ENCODE results near the gene POP7.
"Not testable (repeated sequence)": the region's sequence is repeated elsewhere in the genome, so short reads cannot be mapped to it uniquely, and the experiment has no call there.

POP7 gene

GRCh38 chr7:100705753-100706671 lies at the start of gene POP7:
Gene POP7 (plus strand): TSS chr7:100706121. CDS start chr7:100706831, 710 bp downstream.
- FAIRE-seq: peak; percentile 98
- peak; percentile 97 for DNase-seq (ENCODE audit: extremely low spot score, insufficient read length, low read depth)

- DNase-seq (ENCODE audit: extremely low spot score, insufficient read length, low read depth): not testable (repeated sequence)
Observed at GRCh38 chr7:100662194-100662776, 43.6 kb upstream of the POP7 start.

GRCh38 chr7:100665168-100665726 lies 40.7 kb upstream of the POP7 start:
- DNase-seq (ENCODE audit: extremely low spot score, insufficient read length, low read depth) (no peak), FAIRE-seq (no peak)

More at GRCh38 chr7:100662194-100662776, 43.6 kb upstream of the POP7 start:
- not testable (repeated sequence) for FAIRE-seq

- DNase-seq (ENCODE audit: extremely low spot score, insufficient read length, low read depth) (no peak), FAIRE-seq (no peak)
Observed at GRCh38 chr7:100667331-100668068, 38.4 kb upstream of the POP7 start.

- DNase-seq (ENCODE audit: extremely low spot score, insufficient read length, low read depth) (no peak), FAIRE-seq (no peak)
Observed at GRCh38 chr7:100668069-100668449, 37.9 kb upstream of the POP7 start.

- not testable (repeated sequence) for DNase-seq (ENCODE audit: extremely low spot score, insufficient read length, low read depth); FAIRE-seq
Observed at GRCh38 chr7:100669106-100669505, 36.8 kb upstream of the POP7 start.

GRCh38 chr7:100670074-100670473 lies 35.8 kb upstream of the POP7 start:
- no peak for FAIRE-seq
- no peak for DNase-seq (ENCODE audit: extremely low spot score, insufficient read length, low read depth)

- no peak for DNase-seq (ENCODE audit: extremely low spot score, insufficient read length, low read depth)
- no peak for FAIRE-seq
Observed at GRCh38 chr7:100671353-100672327, 34.3 kb upstream of the POP7 start.

- peak; percentile 98 for FAIRE-seq
- peak; percentile 93 for DNase-seq (ENCODE audit: extremely low spot score, insufficient read length, low read depth)
Observed at GRCh38 chr7:100673302-100673941, 32.5 kb upstream of the POP7 start, which contains the start of gene GNB2. Gene GNB2 (plus strand): TSS chr7:100673740. CDS start chr7:100676266, 2,526 bp downstream.

- FAIRE-seq (no peak), DNase-seq (ENCODE audit: extremely low spot score, insufficient read length, low read depth) (no peak)
Observed at GRCh38 chr7:100673942-100674410, 31.9 kb upstream of the POP7 start.

- DNase-seq (ENCODE audit: extremely low spot score, insufficient read length, low read depth) (no peak), FAIRE-seq (no peak)
Observed at GRCh38 chr7:100674411-100675104, 31.4 kb upstream of the POP7 start.

- FAIRE-seq: no peak
- no peak for DNase-seq (ENCODE audit: extremely low spot score, insufficient read length, low read depth)
Observed at GRCh38 chr7:100675105-100675451, 30.8 kb upstream of the POP7 start.

GRCh38 chr7:100675581-100676350 lies 30.2 kb upstream of the POP7 start:
- DNase-seq (ENCODE audit: extremely low spot score, insufficient read length, low read depth): peak; percentile 59

GRCh38 chr7:100676501-100677306 lies 29.2 kb upstream of the POP7 start:
- FAIRE-seq (no peak), DNase-seq (ENCODE audit: extremely low spot score, insufficient read length, low read depth) (no peak)

More at GRCh38 chr7:100675581-100676350, 30.2 kb upstream of the POP7 start:
- FAIRE-seq: peak; percentile 85

- DNase-seq (ENCODE audit: extremely low spot score, insufficient read length, low read depth): no peak
- FAIRE-seq: no peak
Observed at GRCh38 chr7:100677308-100678267, 28.3 kb upstream of the POP7 start.

All from GM18507 (cell line).